HL-60/S4 (cell line): ENCODE results near the gene EEFSEC.

Experiments used
- in situ Hi-C: fragments of 300-500 bp; cut with MboI; formaldehyde crosslinking; loops from 2 replicates; pipeline ENCODE4 v1.14.3; 2022; ENCODE audit warnings: low sequenced_read_pairs

Gene EEFSEC

DNA sequence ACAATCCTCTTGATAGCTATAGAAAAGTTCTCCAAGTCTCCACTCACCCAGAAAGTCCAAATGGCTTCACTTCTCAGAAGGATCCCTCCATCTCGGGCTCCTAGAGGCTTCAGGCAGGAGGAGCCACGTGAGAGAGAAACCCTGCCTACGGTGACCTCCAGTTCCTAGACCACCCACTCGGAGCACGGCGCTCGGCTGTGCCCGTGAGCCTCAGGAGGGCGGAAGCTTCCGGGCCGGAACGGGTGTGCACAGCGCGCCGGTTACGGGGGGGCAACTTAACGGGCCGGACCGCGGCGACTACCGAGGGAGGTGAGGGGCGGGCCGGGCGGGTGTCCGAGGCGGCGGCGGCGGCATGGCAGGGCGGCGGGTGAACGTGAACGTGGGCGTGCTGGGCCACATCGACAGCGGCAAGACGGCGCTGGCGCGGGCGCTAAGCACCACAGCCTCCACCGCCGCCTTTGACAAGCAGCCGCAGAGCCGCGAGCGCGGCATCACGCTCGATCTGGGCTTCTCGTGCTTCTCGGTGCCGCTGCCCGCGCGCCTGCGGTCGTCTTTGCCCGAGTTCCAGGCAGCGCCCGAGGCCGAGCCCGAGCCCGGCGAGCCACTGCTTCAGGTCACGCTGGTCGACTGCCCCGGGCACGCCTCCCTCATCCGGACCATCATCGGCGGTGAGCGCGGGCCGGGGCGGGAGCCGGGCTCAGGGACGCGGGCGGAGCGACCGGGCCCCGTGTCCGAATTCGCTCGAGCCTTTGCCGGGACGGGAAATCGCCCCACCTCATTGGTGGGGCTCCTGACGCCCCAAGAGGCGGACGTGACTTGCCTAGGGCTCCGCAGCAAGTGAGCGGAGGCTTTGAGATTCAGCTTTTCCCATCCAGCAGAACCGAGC lies at the start of gene EEFSEC:
Gene EEFSEC, plus strand, starts transcription at position 326 of the 886 bp plus-strand sequence. Its CDS starts 27 bp downstream, at position 353.
- in situ Hi-C loops = no loop called here

- in situ Hi-C loops = no loop called here
These were observed 45.4 kb upstream of the EEFSEC start for GRCh38 chr3:128107834-128108233.

DNA sequence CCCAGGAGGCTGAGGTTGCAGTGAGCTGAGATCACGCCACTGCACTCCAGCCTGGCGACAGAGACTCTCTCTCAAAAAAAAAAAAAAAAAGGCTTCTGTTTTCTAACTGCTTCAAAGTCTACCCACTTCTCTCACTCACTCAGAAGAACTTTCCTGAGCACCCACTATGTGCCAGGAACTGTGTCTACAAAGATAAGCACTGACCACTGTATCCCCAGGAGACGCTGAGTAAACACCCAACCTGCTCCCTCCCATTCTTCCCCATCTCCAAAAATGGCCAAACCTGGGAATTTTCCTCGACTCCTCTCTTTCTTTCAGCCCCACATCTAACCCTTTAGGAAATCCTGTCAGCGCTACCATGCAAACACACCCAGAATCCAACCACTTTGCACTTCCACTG lies 42.1 kb upstream of the EEFSEC start:
- in situ Hi-C loops = no loop called here

- in situ Hi-C loops = no loop called here
These were observed 40.8 kb upstream of the EEFSEC start for GRCh38 chr3:128112357-128112968.

DNA sequence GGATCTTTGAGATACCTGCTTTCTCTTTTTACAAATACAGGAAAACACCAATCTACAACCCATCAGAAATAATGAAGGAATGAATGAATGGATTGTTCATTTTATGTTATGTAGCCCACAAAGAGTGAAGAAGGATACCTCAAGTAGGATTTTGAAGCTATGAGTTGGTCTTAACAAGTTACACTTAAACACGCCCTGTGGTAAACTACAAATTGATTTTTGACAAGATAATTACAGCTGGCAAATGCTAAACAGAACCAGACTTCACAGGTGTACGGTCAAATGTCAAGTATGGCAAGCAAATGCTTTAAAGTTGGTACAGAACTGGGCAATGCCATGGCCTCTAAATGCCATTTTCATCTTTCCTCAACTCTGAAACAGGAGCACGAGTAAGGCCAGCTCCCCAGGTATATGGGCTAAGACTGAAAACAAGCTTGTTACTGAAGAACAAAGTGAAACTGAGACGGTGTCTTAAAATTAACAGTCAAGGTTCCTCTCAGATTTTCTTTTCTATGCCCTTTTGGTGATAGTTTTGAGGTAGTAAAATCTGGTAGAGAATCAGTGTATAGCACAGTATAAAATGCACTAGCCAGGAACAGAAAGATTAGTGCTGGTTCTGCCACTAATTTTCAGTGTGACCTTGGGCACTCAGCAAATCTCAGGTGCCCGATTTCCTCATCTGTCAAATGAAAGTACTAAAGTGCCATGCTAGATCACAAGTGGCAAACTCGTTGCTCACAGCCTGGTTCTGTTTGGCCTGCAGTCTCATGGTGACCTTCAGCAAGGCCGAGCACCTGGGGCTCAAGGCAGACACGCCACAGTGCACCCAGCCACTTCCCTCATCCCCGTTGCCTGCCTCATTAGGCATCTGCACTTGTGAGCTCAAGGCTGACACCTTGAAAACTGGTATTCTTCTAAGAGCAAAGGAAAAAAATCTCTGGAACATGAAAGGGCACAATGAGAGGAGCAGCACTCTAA lies 39.2 kb upstream of the EEFSEC start:
- in situ Hi-C loops = no loop called here

DNA sequence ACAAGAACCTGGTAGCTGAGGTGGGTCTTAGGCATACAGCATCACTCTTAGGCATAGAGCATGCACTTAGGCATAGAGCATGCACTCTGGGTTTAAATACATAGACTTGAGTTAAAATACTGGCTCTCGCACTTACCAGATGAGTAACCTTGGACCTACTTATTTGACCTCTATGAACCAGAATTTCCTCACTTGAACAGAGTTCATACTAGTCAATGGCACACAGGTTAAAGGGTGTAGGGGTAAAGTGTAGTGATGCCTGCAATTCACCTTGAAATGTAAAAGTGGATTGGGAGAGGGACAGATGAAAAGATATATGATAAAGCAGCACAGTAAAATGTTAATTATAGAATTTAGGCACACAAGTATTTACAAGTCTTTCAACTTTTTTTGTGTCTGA lies 31.3 kb upstream of the EEFSEC start:
- in situ Hi-C loops = no loop called here

DNA sequence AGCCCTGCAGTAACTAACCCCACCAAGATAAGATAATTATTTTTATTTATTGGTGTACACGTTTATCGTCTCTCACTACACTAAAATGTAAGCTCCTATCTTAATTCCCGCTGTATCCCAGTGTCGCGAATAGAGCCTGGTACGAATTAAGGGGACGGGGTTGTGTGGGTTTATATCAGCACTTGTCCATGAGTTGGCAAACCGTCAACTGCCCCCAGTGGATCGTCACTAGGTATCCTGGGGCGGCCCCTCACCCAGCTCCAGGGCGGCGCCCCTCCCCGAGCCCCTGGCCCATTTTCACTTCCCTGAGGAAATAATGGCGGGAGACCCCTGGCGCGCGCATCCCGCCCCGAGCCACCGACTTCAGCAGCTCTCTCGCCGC lies 30.1 kb upstream of the EEFSEC start:
- in situ Hi-C loops = no loop called here

GRCh38 chr3:128123538-128124368 lies 29.5 kb upstream of the EEFSEC start, which contains the start of gene RUVBL1:
Gene RUVBL1 (minus strand): TSS chr3:128123812. CDS start chr3:128123724, 88 bp downstream.
- in situ Hi-C loops = no loop called here

- in situ Hi-C loops = no loop called here
These were observed 26.0 kb upstream of the EEFSEC start for GRCh38 chr3:128127236-128127635.

DNA sequence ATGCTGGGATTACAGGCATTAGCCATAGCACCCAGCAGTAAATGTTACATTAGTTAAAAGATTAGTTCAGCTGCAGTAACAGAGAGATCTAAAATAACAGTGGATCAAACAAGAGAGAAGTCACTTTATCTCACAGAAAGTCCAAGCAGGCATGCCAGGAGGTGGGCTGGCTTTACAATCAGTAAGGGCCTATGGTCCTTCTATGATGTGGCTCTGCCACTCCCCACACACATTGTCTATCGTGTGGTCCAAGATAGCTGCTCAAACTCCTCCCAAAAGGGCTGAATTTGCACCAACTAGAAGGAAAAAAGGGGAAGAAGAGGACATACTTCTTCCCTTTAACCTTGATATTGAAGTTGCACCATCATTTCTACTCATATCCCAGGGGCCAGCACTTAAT lies 25.0 kb upstream of the EEFSEC start:
- in situ Hi-C loops = no loop called here

DNA sequence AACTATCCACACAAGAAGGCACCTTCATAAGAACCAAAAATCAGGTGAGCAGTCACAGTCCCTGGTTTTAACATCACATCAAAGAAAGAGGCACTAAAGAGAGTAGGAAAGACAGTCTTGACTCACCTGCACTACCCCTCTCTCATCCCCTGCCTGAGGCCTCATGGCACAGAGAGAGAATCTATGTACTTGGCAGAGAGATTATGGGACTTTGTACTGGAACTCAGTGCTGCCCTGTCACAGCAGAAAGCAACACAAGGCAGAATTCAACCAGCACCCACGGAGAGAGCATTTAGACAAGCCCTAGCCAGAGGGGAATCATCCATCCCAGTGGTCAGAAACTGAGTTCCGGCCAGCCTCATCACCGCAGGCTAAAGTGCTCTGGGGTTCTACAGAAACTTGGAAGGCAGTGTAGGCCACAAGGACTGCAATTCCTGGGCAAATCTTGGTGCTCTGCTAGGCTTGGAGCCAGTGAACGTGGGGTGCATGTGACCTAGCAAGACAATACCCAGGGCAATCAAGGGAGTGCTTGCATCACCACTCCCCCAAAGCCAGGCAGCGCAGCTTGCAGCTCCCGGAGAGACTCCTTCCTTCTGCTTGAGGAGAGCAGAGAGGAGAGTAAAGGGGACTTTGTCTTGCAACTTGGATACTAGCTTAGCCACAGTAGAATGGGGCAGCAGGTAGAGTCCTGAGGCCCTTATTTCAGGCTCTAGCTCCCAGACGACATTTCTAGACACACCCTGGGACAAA lies 21.2 kb upstream of the EEFSEC start:
- in situ Hi-C loops = no loop called here

DNA sequence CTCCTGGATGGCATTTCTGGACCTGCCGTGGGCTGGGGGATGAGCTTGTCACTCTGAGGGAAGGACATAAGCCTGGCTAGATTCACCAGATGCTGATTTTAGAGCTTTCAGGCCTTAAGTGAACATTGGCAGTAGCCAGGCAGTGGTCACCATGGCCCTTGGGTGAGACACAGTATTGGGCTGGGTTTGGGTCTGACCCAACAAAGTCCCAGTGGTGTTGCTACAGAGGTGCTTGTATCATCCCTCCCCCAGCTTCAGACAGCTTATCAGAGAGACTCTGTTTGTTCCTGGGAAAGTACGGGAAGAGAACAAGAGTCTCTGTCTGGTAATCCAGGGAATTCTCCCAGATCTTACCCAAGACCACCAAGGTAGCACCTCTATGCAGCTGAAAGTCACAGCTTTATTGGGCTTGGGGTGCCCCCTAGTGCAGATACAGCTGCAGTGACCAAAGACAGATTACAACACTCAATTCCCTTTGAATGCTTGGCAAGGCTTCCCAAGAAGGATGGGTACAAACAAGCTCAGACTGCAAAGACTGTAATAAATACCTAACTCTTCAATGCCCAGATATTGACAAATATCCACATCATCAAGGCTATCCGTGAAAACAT lies 19.9 kb upstream of the EEFSEC start:
- in situ Hi-C loops = no loop called here

DNA sequence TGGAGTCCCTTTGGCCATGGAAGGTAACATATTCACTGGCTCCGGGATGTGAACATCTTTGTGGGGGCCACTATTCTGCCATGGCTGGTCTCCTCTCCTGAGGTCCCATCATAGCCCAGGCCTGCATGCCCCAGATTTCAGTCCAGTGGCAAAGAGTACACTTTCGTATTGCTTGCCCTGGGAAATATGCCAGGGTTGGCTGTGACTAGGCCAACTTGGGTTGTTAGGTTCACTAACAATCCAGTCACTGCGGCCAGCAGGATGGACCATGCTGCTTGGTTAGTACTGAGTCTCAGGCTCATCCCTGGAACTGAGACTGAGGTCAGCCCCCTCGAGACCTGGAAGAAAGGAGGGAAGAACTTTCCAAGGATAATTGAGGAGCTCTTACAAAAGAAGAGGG lies 9.8 kb upstream of the EEFSEC start:
- in situ Hi-C loops = no loop called here

DNA sequence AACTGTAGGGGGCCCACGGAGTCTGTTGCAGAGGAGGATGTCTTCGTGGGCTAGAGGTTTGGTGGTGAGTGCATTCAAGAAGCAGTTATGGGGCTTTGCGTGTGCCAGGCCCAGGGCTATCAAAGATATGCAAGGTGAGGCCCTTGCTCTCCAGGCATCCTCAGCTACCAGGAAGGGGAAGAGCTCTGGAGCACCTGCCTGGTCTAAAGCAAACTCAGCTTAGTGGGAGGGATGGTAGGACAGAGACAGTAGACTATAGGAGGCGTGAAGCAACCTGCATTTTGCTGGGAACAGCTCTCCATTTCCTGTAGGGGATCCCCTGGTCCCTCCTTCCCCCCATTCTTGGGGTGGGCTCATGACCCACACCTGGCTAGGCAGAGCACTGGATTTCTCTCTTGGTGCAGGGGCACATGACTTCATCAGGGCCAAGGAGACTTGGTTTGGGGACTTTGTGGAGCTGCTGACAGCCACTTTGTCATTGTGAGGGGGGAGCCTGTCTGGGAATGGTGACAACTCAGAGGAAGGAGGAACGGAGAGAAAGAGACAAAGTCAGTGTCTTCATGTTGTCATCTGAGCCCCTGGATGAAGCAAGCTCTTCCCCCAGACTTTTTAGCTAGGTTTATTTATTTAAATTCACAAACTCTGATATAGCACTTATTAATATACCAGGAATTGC lies 8.6 kb upstream of the EEFSEC start:
- in situ Hi-C loops = no loop called here

GRCh38 chr3:128145279-128145678 lies 8.0 kb upstream of the EEFSEC start:
- in situ Hi-C loops = no loop called here

GRCh38 chr3:128146201-128146600 lies 7.1 kb upstream of the EEFSEC start:
- in situ Hi-C loops = no loop called here

DNA sequence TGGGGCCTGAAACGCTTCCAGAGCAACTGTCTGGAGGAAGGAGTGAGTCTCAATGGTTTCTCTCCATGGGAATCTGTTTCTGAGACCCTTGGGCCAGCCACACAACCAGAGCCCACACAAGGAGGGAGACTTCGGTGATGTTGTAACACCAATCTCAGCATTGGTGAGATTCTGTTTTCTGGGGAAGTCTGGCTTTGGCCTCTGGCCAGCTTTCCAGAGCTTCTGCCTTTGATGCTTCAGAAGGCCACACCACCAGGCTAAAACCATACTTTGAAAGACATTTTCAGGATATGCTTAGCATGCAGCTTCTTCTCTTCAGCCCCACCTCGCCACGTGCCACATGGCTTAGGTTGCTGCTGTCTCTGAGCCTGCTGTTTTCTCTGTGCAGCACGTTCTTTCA lies 3.6 kb upstream of the EEFSEC start:
- in situ Hi-C loops = no loop called here

- in situ Hi-C loops = no loop called here
These were observed 1.5 kb upstream of the EEFSEC start for GRCh38 chr3:128151758-128152274.
